OCI-LY7 (cell line): ENCODE results near the gene TUSC2. TPM values are rescaled to one million over a fixed set of nuclear protein-coding genes. Genes with fewer than 3 reads are reported as not detected.

ENCODE experiments used
- BruUV-seq: library from RNA; stranded (reverse); fragments of 400-500 nt; replicated peaks from 2 replicates; lab custom pipeline; 2021; lab: Mats Ljungman, UMichigan
- CTCF ChIA-PET: fragments of 300-600 bp; sonication (Branson Sonifier 250); formaldehyde crosslinking; loops from one replicate; lab custom pipeline; 2022; ENCODE audit warnings: antibody characterized with exemption; ENCODE audit not compliant: unreplicated experiment; lab: Charles Lee
- POLR2A ChIA-PET: fragments of 300-600 bp; sonication (Branson Sonifier 250); formaldehyde crosslinking; loops from one replicate; lab custom pipeline; 2022; ENCODE audit warnings: antibody characterized with exemption; lab: Charles Lee
- DNase-seq: peaks from one replicate; pipeline ENCODE4 v3.0.0-alpha.2; 2015; ENCODE audit warnings: low spot score
- H2AFZ ChIP-seq: fragments of 200-600 bp; sonication (generic), shearing (Covaris generic); 2 replicates; pipeline ENCODE4 v1.6.1; 2014; ENCODE audit warnings: mild to moderate bottlenecking, antibody characterized with exemption, low read length, moderate library complexity
- H3K27ac ChIP-seq: fragments of 200-600 bp; sonication (generic); 2 replicates; pipeline ENCODE4 v1.5.1; 2014; ENCODE audit warnings: mixed run types, low read depth, mild to moderate bottlenecking, moderate library complexity, low read length, inconsistent platforms; ENCODE audit not compliant: poor library complexity, severe bottlenecking
- H3K36me3 ChIP-seq: fragments of 200-600 bp; sonication (generic); 2 replicates; pipeline ENCODE4 v1.6.1; 2014; ENCODE audit warnings: mild to moderate bottlenecking, antibody characterized with exemption, low read length, moderate library complexity, mixed read lengths; ENCODE audit not compliant: insufficient read depth
- H3K4me1 ChIP-seq: fragments of 200-600 bp; sonication (generic); 2 replicates; pipeline ENCODE4 v1.5.1; 2014; ENCODE audit warnings: mild to moderate bottlenecking, low read length; ENCODE audit not compliant: insufficient read depth, poor library complexity, severe bottlenecking
- H3K4me2 ChIP-seq: fragments of 200-600 bp; sonication (generic); 2 replicates; pipeline ENCODE4 v1.6.1; 2014; ENCODE audit warnings: mild to moderate bottlenecking, low read length
- H3K4me3 ChIP-seq: fragments of 200-600 bp; sonication (generic); 2 replicates; pipeline ENCODE4 v1.5.1; 2014; ENCODE audit warnings: mild to moderate bottlenecking, low read depth, low read length; ENCODE audit not compliant: poor library complexity, severe bottlenecking
- H3K79me2 ChIP-seq: fragments of 200-600 bp; sonication (generic); 2 replicates; pipeline ENCODE4 v1.6.1; 2016; ENCODE audit warnings: low read depth, mild to moderate bottlenecking, low read length, moderate library complexity, mixed read lengths; ENCODE audit not compliant: insufficient read depth
- H3K9me2 ChIP-seq: fragments of 200-600 bp; sonication (generic); 2 replicates; pipeline ENCODE4 v1.6.1; 2016; ENCODE audit warnings: mild to moderate bottlenecking, low read length, mixed read lengths; ENCODE audit not compliant: insufficient read depth
- H3K9me3 ChIP-seq: fragments of 200-600 bp; sonication (generic); 2 replicates; pipeline ENCODE4 v1.6.1; 2014; ENCODE audit warnings: mild to moderate bottlenecking, mixed run types, low read length, mixed read lengths
- H4K20me1 ChIP-seq: fragments of 200-600 bp; sonication (generic); 2 replicates; pipeline ENCODE4 v1.6.1; 2014; ENCODE audit warnings: mild to moderate bottlenecking, antibody characterized with exemption, low read length, moderate library complexity, mixed read lengths; ENCODE audit not compliant: insufficient read depth
- EZH2phosphoT487 ChIP-seq: fragments of 200-600 bp; sonication (generic); IDR thresholded peaks from 2 replicates; pipeline ENCODE4 v1.6.1; 2018; ENCODE audit warnings: low read depth, borderline replicate concordance, mild to moderate bottlenecking, mixed run types, antibody characterized with exemption, low read length, moderate library complexity, mixed read lengths
- intact Hi-C: fragments of 100-400 bp; cut with micrococcal nuclease; formaldehyde crosslinking; loops from one replicate; pipeline ENCODE4 v1.10.0; 2022; ENCODE audit not compliant: unreplicated experiment
- total RNA-seq, 2 experiments: library from RNA; depleted of rRNA in 1 of 2; stranded (reverse); fragments of >200 nt in 1 of 2; shearing (Covaris generic) in 1 of 2; gene quantifications; 2 replicates each; pipeline ENCODE4 v1.2.3, GENCODE V29; 2014 to 2022
- TF ChIP-seq, protein P1 (sequence below): fragments of 200-600 bp; sonication (generic); conservative IDR thresholded peaks from 2 replicates; pipeline ENCODE4 v1.5.1; 2014; ENCODE audit warnings: mild to moderate bottlenecking, antibody characterized with exemption, low read length, moderate library complexity, mixed read lengths

Gene TUSC2
- total RNA-seq, 2 experiments from 2014 or later, result 20.4 to 24.5 TPM

DNA sequence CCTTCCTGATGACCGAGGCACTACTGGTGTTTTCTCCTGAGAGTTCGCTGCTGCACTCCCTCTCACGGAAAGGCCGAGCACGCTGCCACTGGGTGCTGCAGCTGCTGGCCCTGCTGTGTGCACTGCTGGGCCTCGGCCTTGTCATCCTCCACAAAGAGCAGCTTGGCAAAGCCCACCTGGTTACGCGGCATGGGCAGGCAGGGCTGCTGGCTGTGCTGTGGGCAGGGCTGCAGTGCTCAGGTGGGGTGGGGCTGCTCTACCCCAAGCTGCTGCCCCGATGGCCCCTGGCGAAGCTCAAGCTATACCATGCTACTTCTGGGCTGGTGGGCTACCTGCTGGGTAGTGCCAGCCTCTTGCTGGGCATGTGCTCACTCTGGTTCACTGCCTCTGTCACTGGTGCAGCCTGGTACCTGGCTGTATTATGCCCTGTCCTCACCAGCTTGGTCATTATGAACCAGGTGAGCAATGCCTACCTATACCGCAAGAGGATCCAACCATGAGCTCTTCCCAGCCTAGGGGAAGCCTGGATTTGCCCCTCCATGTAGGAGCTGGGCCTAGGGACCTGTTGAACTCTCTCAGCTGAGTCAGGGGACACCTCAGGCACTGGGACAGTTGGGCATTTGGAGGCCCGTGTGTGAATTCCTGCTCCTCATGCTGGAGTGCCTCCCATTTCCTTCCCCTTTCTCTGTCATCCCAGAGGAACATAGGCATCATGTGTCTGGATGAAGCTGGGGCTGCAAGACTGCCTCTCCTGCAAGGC is 25.4 kb upstream of the TUSC2 start:
- POLR2A ChIA-PET, result interaction anchor here (1.5 kb wide), 1 partner anchor 16 kb away, joined by 4 read pairs; no protein-coding TSS in a partner anchor
- no TSS peak for BruUV-seq
- DNase-seq, result no peak
- H3K79me2 ChIP-seq, result peaks cover 25% of the 10 kb centered on the region; the same call in 1 of the 2 replicates
- H3K27ac ChIP-seq, result no peak overlapping the region
- H3K4me2 ChIP-seq, result no peak overlapping the region
- H3K9me3 ChIP-seq, result no peaks in the 10 kb centered on the region
- H3K36me3 ChIP-seq, result peaks cover 46% of the 10 kb centered on the region
- H3K4me1 ChIP-seq, result peaks cover 52% of the 10 kb centered on the region
- no peak overlapping the region for H3K4me3 ChIP-seq
- CTCF ChIA-PET, result interaction anchor here (0.8 kb wide), 1 partner anchor 38 kb away, joined by 3 read pairs; no protein-coding TSS in a partner anchor
- H2AFZ ChIP-seq, result no peak overlapping the region
- no peaks in the 10 kb centered on the region for H3K9me2 ChIP-seq
- H4K20me1 ChIP-seq, result 0 out of 2 replicates have a peak, but pooled peaks cover 4% of the 10 kb centered on the region
- intact Hi-C loops, result loop anchor here (5.0 kb wide), 1 partner anchor 214 kb away; the partner anchor contains the start of genes C3orf18 and HEMK1
- TF ChIP-seq, protein P1, sequence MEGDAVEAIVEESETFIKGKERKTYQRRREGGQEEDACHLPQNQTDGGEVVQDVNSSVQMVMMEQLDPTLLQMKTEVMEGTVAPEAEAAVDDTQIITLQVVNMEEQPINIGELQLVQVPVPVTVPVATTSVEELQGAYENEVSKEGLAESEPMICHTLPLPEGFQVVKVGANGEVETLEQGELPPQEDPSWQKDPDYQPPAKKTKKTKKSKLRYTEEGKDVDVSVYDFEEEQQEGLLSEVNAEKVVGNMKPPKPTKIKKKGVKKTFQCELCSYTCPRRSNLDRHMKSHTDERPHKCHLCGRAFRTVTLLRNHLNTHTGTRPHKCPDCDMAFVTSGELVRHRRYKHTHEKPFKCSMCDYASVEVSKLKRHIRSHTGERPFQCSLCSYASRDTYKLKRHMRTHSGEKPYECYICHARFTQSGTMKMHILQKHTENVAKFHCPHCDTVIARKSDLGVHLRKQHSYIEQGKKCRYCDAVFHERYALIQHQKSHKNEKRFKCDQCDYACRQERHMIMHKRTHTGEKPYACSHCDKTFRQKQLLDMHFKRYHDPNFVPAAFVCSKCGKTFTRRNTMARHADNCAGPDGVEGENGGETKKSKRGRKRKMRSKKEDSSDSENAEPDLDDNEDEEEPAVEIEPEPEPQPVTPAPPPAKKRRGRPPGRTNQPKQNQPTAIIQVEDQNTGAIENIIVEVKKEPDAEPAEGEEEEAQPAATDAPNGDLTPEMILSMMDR, result no peak
- no peak for TF ChIP-seq EZH2phosphoT487

DNA sequence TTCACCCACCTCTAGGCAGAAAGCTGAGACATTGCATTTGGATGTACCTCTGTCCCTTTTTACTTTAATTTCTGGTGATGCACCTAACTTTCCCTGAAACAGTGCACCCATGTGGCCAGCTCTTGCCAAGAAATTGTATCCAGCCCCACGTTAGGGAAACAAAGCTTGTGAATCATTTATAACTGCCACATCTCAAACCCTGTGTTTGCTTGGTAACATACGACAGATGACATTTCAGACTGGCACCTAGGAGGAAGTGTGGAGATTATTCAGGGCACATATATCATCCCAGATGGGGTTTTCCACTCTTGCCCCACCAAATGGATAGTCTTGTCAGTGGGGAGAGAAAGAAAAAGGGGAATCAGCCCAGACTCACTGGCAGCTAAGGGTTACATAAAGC is 24.8 kb upstream of the TUSC2 start:
- H3K36me3 ChIP-seq, result peaks cover 44% of the 10 kb centered on the region
- BruUV-seq, result no TSS peak
- POLR2A ChIA-PET, result interaction anchor here (0.6 to 1.5 kb wide), 2 partner anchors 15 to 77 kb away, joined by 4 to 7 read pairs; no protein-coding TSS in a partner anchor

More for the DNA sequence above, 24.8 kb upstream of the TUSC2 start:
- Histone ChIP-seq H4K20me1 (0 out of 2 replicates have a peak, but pooled peaks cover 4% of the 10 kb centered on the region), H3K9me2 (no peaks in the 10 kb centered on the region), H3K4me3 (no peak overlapping the region), H2AFZ (no peak overlapping the region), H3K4me1 (peaks cover 45% of the 10 kb centered on the region), H3K79me2 (peaks cover 19% of the 10 kb centered on the region; the same call in 1 of the 2 replicates), H3K27ac (no peak overlapping the region), H3K9me3 (no peaks in the 10 kb centered on the region), H3K4me2 (no peak overlapping the region)
- CTCF ChIA-PET, result no interaction called here
- no peak for DNase-seq
- TF ChIP-seq, protein P1, result peak; percentile 71
- TF ChIP-seq EZH2phosphoT487, result no peak
- intact Hi-C loops, result loop anchor here (5.0 kb wide), 1 partner anchor 215 kb away; the partner anchor contains the start of genes C3orf18 and HEMK1
